CD14-positive monocyte (primary cell): ENCODE results near the gene TNFRSF8. TPM values are rescaled to one million over a fixed set of nuclear protein-coding genes. Genes with fewer than 3 reads are reported as not detected.

ENCODE experiments used
- DNase-seq, 3 donors: peaks; one replicate each; pipeline ENCODE4 v3.0.0-alpha.2; 2011 to 2022
- H2AFZ ChIP-seq: 2 replicates; pipeline ENCODE4 v1.6.0; 2012; ENCODE audit warnings: mild to moderate bottlenecking, low read depth, low read length, inconsistent platforms; ENCODE audit not compliant: insufficient read depth, poor library complexity, severe bottlenecking
- H3K27ac ChIP-seq, 2 donors: 1 replicate in 1 of 2; 2 replicates in 1 of 2; pipeline ENCODE4 v1.5.1; 2012 to 2013; ENCODE audit warnings: low read length in 2 of 2, control low read depth in 1 of 2, inconsistent platforms in 1 of 2, low read depth in 1 of 2, mild to moderate bottlenecking in 1 of 2
- H3K27me3 ChIP-seq, 2 donors: one replicate each; pipeline versions ENCODE4 v1.6.0 to v1.6.1; 2011 to 2013; ENCODE audit warnings: low read length in 2 of 2; ENCODE audit not compliant: control insufficient read depth in 2 of 2, insufficient read depth in 2 of 2
- H3K36me3 ChIP-seq, 2 donors: replicated peaks in 1 of 2; 1 replicate in 1 of 2; 2 replicates in 1 of 2; pipeline versions ENCODE4 v1.5.1 to v1.6.1; 2012 to 2013; ENCODE audit warnings: low read length in 2 of 2, control low read depth in 1 of 2, inconsistent platforms in 1 of 2, mild to moderate bottlenecking in 1 of 2; ENCODE audit not compliant: insufficient read depth in 2 of 2, control insufficient read depth in 1 of 2
- H3K4me1 ChIP-seq, 2 donors: 1 replicate in 1 of 2; 2 replicates in 1 of 2; pipeline versions ENCODE4 v1.5.1 to v1.6.1; 2012 to 2013; ENCODE audit warnings: low read length in 2 of 2, control low read depth in 1 of 2, inconsistent platforms in 1 of 2, mild to moderate bottlenecking in 1 of 2, moderate library complexity in 1 of 2; ENCODE audit not compliant: insufficient read depth in 2 of 2, control insufficient read depth in 1 of 2
- H3K4me2 ChIP-seq: replicated peaks from 2 replicates; pipeline ENCODE3; 2012; ENCODE audit warnings: low read length, moderate library complexity, mild to moderate bottlenecking; ENCODE audit not compliant: poor library complexity, severe bottlenecking; ENCODE audit errors: extremely low read depth
- H3K4me3 ChIP-seq, 3 experiments: fragments of 200-600 bp in 1 of 3; sonication (generic) in 1 of 3; replicated peaks in 1 of 3; 1 replicate in 2 of 3; 2 replicates in 1 of 3; pipeline ENCODE4 v1.5.1; 2011 to 2013; ENCODE audit warnings: low read length in 3 of 3, mild to moderate bottlenecking in 3 of 3, control low read depth in 2 of 3, low read depth in 2 of 3, inconsistent platforms in 1 of 3, moderate library complexity in 1 of 3
- H3K79me2 ChIP-seq: 2 replicates; pipeline ENCODE4 v1.6.0; 2012; ENCODE audit warnings: mild to moderate bottlenecking, control low read depth, inconsistent platforms, low read length, moderate library complexity; ENCODE audit not compliant: insufficient read depth
- H3K9ac ChIP-seq: 2 replicates; pipeline ENCODE4 v1.6.0; 2017; ENCODE audit warnings: low read length, mild to moderate bottlenecking; ENCODE audit not compliant: insufficient read depth, poor library complexity, severe bottlenecking
- H3K9me3 ChIP-seq, 2 donors: replicated peaks in 1 of 2; 1 replicate in 1 of 2; 2 replicates in 1 of 2; pipeline versions ENCODE4 v1.5.1 to v1.6.1; 2012 to 2013; ENCODE audit warnings: low read length in 2 of 2, control low read depth in 1 of 2; ENCODE audit not compliant: control insufficient read depth in 1 of 2, insufficient read depth in 1 of 2
- H4K20me1 ChIP-seq: 2 replicates; pipeline ENCODE4 v1.6.0; 2012; ENCODE audit warnings: mild to moderate bottlenecking, low read length, control low read depth, moderate library complexity; ENCODE audit not compliant: insufficient read depth
- H3K27ac Mint-ChIP-seq, 7 donors: one replicate each; pipeline ENCODE4 v1.8.0; 2020; ENCODE audit warnings: mild to moderate bottlenecking in 7 of 7, mixed read lengths in 7 of 7, moderate library complexity in 6 of 7, inconsistent platforms in 2 of 7
- H3K27me3 Mint-ChIP-seq, 3 donors: one replicate each; pipeline ENCODE4 v1.8.0; 2021 to 2022; ENCODE audit warnings: low read depth in 3 of 3, mild to moderate bottlenecking in 3 of 3, mixed read lengths in 3 of 3, moderate library complexity in 3 of 3, inconsistent platforms in 1 of 3
- H3K36me3 Mint-ChIP-seq, 2 donors: one replicate each; pipeline ENCODE4 v1.8.0; 2020; ENCODE audit warnings: mixed read lengths in 2 of 2, inconsistent platforms in 1 of 2, mild to moderate bottlenecking in 1 of 2
- H3K4me1 Mint-ChIP-seq: one replicate; pipeline ENCODE4 v1.8.0; 2020; ENCODE audit warnings: mild to moderate bottlenecking, mixed read lengths
- H3K4me3 Mint-ChIP-seq, 2 donors: one replicate each; pipeline ENCODE4 v1.8.0; 2020; ENCODE audit warnings: mild to moderate bottlenecking in 2 of 2, mixed read lengths in 2 of 2, moderate library complexity in 1 of 2
- H3K9me3 Mint-ChIP-seq, 7 donors: one replicate each; pipeline ENCODE4 v1.8.0; 2020 to 2022; ENCODE audit warnings: mixed read lengths in 7 of 7, mild to moderate bottlenecking in 6 of 7, moderate library complexity in 6 of 7, inconsistent platforms in 2 of 7
- WGBS: methylation state at CpG from one replicate; pipeline ENCODE4 v1.1.5; 2013; ENCODE audit warnings: missing lambda C conversion rate; ENCODE audit not compliant: insufficient coverage; 5-methylcytosine and 5-hydroxymethylcytosine counted together
- intact Hi-C, 2 donors: fragments of 100-400 bp; cut with micrococcal nuclease; formaldehyde crosslinking; loops; one replicate each; pipeline versions ENCODE4 v1.15.0 to v1.15.1; 2023
- polyA plus RNA-seq, 3 donors: library from polyadenylated mRNA; depleted of rRNA in 1 of 3; unstranded in 2 of 3; stranded (reverse) in 1 of 3; fragments of 300-500 nt in 2 of 3; fragments of >200 nt in 1 of 3; fragmentation: Illumina TruSeq in 2 of 3; gene quantifications; 1 replicate in 2 of 3; 2 replicates in 1 of 3; pipeline ENCODE4 v1.2.3, GENCODE V29; 2012 to 2021
- TF ChIP-seq, protein P1 (sequence below): fragments of 200-600 bp; IDR thresholded peaks from one replicate; pipeline ENCODE4 v1.8.0; 2022; ENCODE audit warnings: antibody characterized with exemption, mild to moderate bottlenecking

TNFRSF8 gene
- polyA plus RNA-seq, 3 donors = 10.9 to 11.9 (median 11.8) TPM

DNA sequence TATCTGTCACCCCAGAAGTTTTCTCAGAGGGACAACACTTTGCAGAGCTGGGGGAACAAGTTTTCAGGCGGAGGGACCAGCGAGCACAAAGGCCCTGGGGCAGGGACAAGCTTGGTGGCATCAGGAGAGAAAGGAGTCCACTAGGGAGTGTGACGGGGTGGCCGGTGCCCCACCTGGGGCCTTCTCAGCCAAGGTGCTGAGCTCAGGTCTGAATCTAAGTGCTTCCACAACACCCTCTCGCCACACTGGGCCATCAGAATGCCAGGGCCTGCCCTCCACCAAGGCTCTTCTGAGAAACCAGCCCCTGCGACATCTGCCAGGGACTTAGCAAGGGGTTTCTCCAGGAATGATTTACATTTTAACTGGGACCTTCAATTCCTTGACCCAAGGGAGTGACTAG, 7.8 kb upstream of the TNFRSF8 start:
- H3K27me3 ChIP-seq = peaks cover 0 to under 1% of the 10 kb centered on the region in 2 donors
- H3K9ac ChIP-seq = no peak overlapping the region
- intact Hi-C loops = no loop called here
- H3K4me3 Mint-ChIP-seq = no peak overlapping the region
- H3K27ac Mint-ChIP-seq = no peak overlapping the region
- no peaks in the 10 kb centered on the region for H3K9me3 ChIP-seq
- H3K4me1 ChIP-seq = peaks cover 5 to 10% of the 10 kb centered on the region in 2 donors
- H3K4me1 Mint-ChIP-seq = peaks cover 12% of the 10 kb centered on the region
- peaks cover 0 to 4% (median 0%) of the 10 kb centered on the region in 7 donors for H3K9me3 Mint-ChIP-seq
- 78% methylated on average over 5 of the region's 6 CpGs for WGBS
- no peak for DNase-seq
- no peak overlapping the region for H3K4me3 ChIP-seq
- no peak overlapping the region for H3K27ac ChIP-seq
- no peaks in the 10 kb centered on the region for H3K36me3 ChIP-seq
- no peaks in the 10 kb centered on the region for H4K20me1 ChIP-seq
- H3K36me3 Mint-ChIP-seq = no peaks in the 10 kb centered on the region
- peaks cover 4 to 12% (median 6%) of the 10 kb centered on the region in 3 donors for H3K27me3 Mint-ChIP-seq
- TF ChIP-seq, protein P1, sequence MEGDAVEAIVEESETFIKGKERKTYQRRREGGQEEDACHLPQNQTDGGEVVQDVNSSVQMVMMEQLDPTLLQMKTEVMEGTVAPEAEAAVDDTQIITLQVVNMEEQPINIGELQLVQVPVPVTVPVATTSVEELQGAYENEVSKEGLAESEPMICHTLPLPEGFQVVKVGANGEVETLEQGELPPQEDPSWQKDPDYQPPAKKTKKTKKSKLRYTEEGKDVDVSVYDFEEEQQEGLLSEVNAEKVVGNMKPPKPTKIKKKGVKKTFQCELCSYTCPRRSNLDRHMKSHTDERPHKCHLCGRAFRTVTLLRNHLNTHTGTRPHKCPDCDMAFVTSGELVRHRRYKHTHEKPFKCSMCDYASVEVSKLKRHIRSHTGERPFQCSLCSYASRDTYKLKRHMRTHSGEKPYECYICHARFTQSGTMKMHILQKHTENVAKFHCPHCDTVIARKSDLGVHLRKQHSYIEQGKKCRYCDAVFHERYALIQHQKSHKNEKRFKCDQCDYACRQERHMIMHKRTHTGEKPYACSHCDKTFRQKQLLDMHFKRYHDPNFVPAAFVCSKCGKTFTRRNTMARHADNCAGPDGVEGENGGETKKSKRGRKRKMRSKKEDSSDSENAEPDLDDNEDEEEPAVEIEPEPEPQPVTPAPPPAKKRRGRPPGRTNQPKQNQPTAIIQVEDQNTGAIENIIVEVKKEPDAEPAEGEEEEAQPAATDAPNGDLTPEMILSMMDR = no peak
- no peak overlapping the region for H3K4me2 ChIP-seq
- H2AFZ ChIP-seq = no peak overlapping the region
- H3K79me2 ChIP-seq = no peaks in the 10 kb centered on the region

DNA sequence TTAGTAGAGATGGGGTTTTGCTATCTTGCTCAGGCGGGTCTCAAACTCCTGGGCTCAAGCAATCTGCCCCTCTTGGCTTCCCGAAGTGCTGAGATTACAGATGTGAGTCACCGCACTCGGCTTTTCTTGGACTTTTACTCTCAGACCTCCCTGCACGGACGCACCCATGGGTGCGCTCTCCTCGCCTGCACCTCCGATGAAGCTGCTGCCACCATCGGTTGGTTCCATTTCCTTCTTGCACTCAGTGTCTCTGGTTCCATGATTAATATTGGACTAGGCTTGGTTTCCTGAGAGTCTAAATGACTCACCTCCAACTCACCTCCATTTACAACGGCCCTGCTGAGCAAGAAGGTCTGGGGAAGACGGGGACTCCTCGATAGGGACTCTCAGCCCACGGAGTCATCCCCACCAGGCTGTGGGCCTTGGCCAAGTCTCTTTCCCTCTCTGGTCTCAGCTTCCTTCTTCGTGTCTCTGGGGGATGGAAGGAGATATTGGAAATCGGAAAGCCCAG, 6.7 kb upstream of the TNFRSF8 start:
- TF ChIP-seq, protein P1 = no peak
- no peaks in the 10 kb centered on the region for H3K9me3 ChIP-seq
- no peaks in the 10 kb centered on the region for H3K36me3 ChIP-seq
- WGBS = 96% methylated on average over 7 of the region's 16 CpGs
- Mint-ChIP-seq H3K27ac (no peak overlapping the region), H3K9me3 (peaks cover 0 to 7% (median 2%) of the 10 kb centered on the region in 7 donors), H3K27me3 (peaks cover 8 to 15% (median 8%) of the 10 kb centered on the region in 3 donors), H3K4me3 (no peak overlapping the region), H3K4me1 (peaks cover 11% of the 10 kb centered on the region), H3K36me3 (no peaks in the 10 kb centered on the region)
- H3K27ac ChIP-seq = no peak overlapping the region
- intact Hi-C loops = no loop called here
- H4K20me1 ChIP-seq = no peaks in the 10 kb centered on the region
- no peak overlapping the region for H3K4me2 ChIP-seq
- H3K4me1 ChIP-seq = peaks cover 5 to 10% of the 10 kb centered on the region in 2 donors
- no peaks in the 10 kb centered on the region for H3K79me2 ChIP-seq
- peaks cover 1 to 7% of the 10 kb centered on the region in 2 donors for H3K27me3 ChIP-seq
- no peak overlapping the region for H2AFZ ChIP-seq
- no peak for DNase-seq
- H3K4me3 ChIP-seq = no peak overlapping the region
- no peak overlapping the region for H3K9ac ChIP-seq
